MM.1S (cell line): ENCODE measurements around the gene AP5S1.

Source experiments
- CTCF ChIP-seq: fragments of 300-600 bp; sonication (generic); IDR thresholded peaks from 2 replicates; pipeline ENCODE4 v1.5.1; 2016; ENCODE audit warnings: antibody characterized with exemption, low read length, mixed read lengths
- EZH2 ChIP-seq: fragments of 300-600 bp; sonication (generic); optimal IDR thresholded peaks from 2 replicates; pipeline ENCODE3; 2017; ENCODE audit warnings: low read depth, mild to moderate bottlenecking, antibody characterized with exemption, low read length, mixed read lengths
- EZH2phosphoT487 ChIP-seq: fragments of 300-600 bp; sonication (generic); IDR thresholded peaks from 2 replicates; pipeline ENCODE4 v1.6.1; 2018; ENCODE audit warnings: antibody characterized with exemption, low read length

- TF ChIP-seq EZH2phosphoT487 (no peak), CTCF (no peak), EZH2 (no peak)
Measured at GRCh38 chr20:3797226-3797545, 23.2 kb upstream of the AP5S1 start.
